ENCODE measurements around the gene NANS.

GRCh38 chr9:98040212-98040611, 16.3 kb upstream of the NANS start:
- no peak for TF ChIP-seq CTCF (IDR thresholded peaks at IDR 0.05)
- no peak for TF ChIP-seq EZH2 (IDR thresholded peaks at IDR 0.05)

Data from neural progenitor cell (in vitro differentiated cells).